ENCODE results near the gene ZDHHC20.

The ZDHHC20 gene

DNA sequence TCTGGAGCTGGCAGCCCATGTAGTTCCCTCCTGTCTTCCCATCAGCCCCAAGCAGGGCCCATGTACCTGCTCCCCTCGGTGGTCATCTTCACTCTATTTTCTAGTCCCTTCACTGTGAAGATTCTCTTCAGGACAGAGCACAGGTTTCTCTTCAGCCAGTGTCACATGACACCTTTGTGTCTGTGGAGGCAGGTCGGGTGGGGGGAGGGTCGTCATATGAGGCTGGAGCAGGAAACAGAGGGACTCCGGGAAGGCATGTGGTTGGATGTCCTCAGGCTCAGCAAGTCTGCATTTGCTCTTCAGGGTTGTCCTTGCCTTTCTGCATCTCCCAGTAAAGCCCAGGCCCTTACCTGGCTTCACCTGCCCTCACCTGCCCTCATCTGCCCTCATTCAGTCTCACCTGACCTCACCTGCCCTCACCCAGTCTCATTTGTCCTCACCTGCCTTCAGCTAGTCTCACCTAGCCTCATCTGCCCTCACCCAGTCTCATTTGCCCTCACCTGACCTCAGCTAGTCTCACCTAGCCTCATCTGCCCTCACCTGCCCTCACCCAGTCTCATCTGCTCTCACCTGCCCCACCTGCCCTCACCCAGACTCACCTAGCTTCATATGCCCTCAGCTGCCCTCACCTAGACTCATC lies 120.3 kb downstream of the ZDHHC20 start:
- H3K27ac ChIP-seq: no peak overlapping the region
- TF ChIP-seq, protein P1, sequence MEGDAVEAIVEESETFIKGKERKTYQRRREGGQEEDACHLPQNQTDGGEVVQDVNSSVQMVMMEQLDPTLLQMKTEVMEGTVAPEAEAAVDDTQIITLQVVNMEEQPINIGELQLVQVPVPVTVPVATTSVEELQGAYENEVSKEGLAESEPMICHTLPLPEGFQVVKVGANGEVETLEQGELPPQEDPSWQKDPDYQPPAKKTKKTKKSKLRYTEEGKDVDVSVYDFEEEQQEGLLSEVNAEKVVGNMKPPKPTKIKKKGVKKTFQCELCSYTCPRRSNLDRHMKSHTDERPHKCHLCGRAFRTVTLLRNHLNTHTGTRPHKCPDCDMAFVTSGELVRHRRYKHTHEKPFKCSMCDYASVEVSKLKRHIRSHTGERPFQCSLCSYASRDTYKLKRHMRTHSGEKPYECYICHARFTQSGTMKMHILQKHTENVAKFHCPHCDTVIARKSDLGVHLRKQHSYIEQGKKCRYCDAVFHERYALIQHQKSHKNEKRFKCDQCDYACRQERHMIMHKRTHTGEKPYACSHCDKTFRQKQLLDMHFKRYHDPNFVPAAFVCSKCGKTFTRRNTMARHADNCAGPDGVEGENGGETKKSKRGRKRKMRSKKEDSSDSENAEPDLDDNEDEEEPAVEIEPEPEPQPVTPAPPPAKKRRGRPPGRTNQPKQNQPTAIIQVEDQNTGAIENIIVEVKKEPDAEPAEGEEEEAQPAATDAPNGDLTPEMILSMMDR (conservative IDR thresholded peaks at IDR 0.05): no peak

DNA sequence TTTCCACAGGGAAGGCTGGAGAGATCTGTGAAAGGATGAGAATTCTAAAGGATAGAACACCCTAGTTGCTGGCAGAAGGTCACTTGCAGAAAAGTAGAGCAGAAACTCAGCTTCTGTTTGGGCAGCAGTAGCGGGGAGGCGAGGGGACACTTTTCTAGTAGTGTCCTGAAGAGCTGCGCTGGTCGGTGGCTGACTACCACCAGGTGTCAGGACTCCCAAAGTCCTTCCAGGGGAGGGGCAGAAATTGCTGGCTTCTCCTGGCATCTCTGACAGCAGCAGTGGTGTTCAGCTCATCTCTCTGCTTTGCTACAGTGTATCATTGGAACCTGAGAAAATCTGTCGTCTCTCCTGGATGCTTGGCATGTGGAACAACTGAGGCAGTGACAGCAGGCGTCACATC lies 120.9 kb downstream of the ZDHHC20 start:
- TF ChIP-seq, protein P1 (conservative IDR thresholded peaks at IDR 0.05): peak; percentile 40; the same call in 1 of the 2 replicates
- no peak overlapping the region for H3K27ac ChIP-seq

DNA sequence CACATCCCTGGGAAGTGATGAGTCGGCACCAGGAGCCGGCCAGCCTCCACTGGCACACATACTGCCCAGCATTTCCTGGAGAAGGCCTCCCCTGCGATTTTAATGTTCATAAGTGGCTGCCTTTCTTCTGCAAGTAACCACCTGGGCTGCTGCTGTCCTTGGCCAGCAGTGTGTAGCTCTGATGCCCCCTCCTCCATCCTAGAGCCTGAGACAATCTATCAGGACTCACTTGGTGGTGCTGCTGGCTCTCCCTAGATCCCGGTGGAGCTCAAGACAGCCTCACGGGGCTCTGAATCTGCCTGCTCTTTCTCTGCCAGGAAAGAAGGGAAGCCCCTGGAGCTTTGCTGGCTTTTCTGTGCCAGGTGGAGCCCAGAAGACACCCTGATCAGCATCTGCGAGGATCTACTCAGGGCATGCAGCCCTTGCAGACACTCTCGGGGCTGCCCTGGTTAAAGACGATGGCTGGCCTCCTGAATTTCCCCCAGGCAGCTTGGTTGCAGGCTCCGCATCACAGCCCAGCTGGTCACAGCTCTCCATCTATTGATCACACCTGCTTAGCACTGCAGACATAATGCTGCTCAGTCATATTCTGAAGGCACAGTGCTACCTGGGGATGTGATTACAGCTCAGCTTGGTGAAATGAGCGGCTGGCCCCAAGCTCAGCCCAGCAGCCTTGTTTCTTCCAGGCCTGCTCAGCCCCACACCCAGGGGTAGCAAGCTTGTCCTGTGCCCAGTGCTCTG lies 122.3 kb downstream of the ZDHHC20 start:
- no peak overlapping the region for H3K27ac ChIP-seq
- TF ChIP-seq, protein P1 (conservative IDR thresholded peaks at IDR 0.05): no peak

DNA sequence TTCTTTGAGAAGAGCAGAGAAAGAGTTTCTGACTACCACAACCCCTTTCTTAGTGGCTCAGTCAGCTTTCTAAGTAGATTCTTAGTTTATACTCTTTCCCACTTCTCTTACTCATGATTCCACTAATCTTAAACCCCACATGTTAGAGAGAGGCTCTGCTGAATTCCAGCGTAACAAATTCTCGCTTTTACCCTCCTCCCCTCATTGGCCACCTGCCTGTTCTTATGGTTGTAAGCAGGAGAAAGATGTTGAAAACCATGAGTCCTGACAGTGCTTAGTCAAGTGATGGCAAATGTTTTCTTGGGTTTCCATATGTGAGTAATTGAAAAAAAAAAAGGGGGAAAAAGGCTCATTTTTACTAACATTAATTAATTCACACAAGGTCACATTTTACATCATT lies 125.9 kb downstream of the ZDHHC20 start:
- H3K27ac ChIP-seq: no peak overlapping the region
- TF ChIP-seq, protein P1 (conservative IDR thresholded peaks at IDR 0.05): no peak

DNA sequence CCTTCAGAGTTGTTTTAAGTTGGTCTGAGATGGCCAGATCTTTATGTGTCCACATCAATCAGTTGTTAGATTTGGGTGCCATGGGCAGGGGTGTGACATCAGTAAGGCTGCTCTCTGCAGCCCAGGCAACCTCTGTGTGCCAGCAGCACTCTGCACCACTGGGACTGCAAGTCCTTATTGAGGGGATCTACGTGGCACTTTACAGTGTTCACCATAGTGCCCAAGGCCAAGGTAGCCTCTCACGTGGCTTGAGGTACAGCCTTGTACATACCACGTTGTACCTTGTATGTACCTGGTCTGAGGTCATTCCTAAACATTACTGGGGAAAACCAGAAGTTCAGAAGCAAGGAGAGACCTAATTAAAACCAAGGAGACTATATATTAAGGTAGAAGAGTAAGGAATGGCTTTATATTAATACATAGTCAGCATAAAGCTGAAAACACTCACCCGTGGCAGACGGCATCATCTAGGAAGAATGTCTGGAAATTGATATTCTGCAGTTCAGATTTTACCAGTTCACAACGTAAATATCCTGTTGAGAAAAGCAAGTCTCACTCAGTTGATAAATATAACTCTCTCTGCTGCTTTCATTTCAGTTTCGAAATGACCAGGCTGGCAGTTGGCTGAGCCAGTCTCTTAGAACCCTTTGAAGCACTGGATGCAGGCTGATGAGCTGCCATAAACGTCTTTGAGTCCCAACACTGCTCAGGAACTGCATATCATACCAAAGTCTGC lies 128.8 kb downstream of the ZDHHC20 start:
- TF ChIP-seq, protein P1 (conservative IDR thresholded peaks at IDR 0.05): no peak
- H3K27ac ChIP-seq: no peak overlapping the region

DNA sequence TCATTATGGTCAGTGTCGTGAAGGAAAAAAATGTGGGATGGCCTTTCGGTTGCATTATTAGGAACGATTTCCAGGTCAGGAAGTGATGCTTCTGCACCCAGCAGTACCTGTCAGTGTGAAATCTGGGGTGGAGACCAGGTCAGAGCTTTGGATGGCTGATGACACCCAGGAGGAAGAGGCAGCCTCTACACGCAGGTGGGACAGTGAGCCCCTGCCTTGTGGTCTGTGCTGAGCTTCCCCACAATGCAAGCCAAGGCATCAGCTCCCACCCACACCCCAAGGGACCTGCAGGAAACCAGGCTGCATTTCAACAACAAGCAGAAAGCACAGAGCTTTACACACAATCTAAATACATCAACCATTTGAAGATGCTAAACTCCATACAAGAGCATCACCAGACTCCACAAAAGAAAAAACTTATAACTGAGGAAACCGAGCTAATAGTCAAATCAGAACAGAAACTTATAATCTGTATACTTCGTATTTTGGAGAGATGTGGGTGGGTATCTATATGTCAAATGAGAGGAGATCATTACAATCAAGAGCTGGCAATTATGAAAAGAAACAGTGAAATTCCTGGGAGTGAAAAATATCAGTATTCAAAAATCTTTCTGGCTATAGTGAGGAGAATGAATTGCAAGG lies 130.1 kb downstream of the ZDHHC20 start:
- 0 out of 2 replicates have a peak overlapping the region, but pooled peaks have one; percentile 20 for H3K27ac ChIP-seq
- TF ChIP-seq, protein P1 (conservative IDR thresholded peaks at IDR 0.05): no peak

DNA sequence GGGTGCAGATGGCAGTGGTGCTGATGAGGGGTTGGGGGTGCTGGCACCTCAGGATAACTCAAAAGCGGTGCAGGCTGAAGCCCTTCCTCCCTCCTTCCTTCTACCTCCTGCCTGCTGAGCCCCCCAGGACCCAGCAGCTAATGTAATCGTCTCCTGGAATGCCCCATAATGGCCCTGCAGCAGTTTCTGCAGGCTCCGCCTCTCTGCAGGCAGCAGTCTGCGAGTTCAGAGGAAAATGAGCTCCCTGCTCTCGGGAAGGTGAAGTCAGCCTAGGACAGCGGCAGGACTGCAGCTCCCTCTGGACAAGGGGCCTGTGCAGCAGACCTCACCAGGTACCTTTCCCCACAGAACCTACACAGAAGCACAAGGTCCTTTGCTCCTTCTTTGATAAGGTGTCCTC lies 130.9 kb downstream of the ZDHHC20 start:
- H3K27ac ChIP-seq: peak overlapping the region; percentile 20; the same call in 1 of the 2 replicates

More for the DNA sequence above, 130.9 kb downstream of the ZDHHC20 start:
- TF ChIP-seq, protein P1 (conservative IDR thresholded peaks at IDR 0.05): no peak
